Loucy (cell line): ENCODE data around the gene ADAMTSL4.

Source experiments
- EZH2phosphoT487 ChIP-seq: fragments of 200-600 bp; IDR thresholded peaks from 2 replicates; pipeline ENCODE4 v1.6.1; 2018; ENCODE audit warnings: antibody characterized with exemption, mild to moderate bottlenecking, moderate library complexity, borderline replicate concordance
- TF ChIP-seq, protein P1 (sequence below): fragments of 200-600 bp; sonication (generic); conservative IDR thresholded peaks from 2 replicates; pipeline ENCODE4 v1.5.1; 2014; ENCODE audit warnings: mild to moderate bottlenecking, antibody characterized with exemption, low read length

DNA sequence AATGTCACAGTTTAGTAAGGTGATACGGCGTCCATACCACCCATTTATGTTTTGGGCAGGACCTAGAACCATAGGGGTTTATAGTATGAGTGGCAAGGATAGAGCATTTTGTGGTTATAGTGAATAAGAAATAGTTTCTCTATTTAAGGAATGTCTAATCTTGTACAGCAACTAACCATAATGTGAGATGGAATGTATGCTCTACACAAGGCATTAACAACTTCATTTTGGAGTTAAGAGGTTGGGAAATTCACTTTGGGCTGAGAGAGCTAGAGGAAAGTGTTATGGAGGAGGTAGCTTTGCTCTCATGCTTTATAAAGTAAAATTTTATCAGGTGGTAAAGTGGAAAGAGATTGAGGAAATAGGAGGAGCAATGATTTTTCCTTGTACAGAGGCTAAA lies 33.2 kb downstream of the ADAMTSL4 start:
- TF ChIP-seq, protein P1, sequence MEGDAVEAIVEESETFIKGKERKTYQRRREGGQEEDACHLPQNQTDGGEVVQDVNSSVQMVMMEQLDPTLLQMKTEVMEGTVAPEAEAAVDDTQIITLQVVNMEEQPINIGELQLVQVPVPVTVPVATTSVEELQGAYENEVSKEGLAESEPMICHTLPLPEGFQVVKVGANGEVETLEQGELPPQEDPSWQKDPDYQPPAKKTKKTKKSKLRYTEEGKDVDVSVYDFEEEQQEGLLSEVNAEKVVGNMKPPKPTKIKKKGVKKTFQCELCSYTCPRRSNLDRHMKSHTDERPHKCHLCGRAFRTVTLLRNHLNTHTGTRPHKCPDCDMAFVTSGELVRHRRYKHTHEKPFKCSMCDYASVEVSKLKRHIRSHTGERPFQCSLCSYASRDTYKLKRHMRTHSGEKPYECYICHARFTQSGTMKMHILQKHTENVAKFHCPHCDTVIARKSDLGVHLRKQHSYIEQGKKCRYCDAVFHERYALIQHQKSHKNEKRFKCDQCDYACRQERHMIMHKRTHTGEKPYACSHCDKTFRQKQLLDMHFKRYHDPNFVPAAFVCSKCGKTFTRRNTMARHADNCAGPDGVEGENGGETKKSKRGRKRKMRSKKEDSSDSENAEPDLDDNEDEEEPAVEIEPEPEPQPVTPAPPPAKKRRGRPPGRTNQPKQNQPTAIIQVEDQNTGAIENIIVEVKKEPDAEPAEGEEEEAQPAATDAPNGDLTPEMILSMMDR: no peak
- no peak for TF ChIP-seq EZH2phosphoT487
